ENCODE data around the gene EPHA5. TPM values are rescaled to one million over a fixed set of nuclear protein-coding genes. Genes with fewer than 3 reads are reported as not detected.
A peak's percentile ranks its signal among the peaks of the same experiment; 100 is the strongest.
"Not testable (repeated sequence)": the region's sequence is repeated elsewhere in the genome, so short reads cannot be mapped to it uniquely, and the experiment has no call there.

The EPHA5 gene
- total RNA-seq, 1 experiment from 2014 or later = 1.1 TPM

DNA sequence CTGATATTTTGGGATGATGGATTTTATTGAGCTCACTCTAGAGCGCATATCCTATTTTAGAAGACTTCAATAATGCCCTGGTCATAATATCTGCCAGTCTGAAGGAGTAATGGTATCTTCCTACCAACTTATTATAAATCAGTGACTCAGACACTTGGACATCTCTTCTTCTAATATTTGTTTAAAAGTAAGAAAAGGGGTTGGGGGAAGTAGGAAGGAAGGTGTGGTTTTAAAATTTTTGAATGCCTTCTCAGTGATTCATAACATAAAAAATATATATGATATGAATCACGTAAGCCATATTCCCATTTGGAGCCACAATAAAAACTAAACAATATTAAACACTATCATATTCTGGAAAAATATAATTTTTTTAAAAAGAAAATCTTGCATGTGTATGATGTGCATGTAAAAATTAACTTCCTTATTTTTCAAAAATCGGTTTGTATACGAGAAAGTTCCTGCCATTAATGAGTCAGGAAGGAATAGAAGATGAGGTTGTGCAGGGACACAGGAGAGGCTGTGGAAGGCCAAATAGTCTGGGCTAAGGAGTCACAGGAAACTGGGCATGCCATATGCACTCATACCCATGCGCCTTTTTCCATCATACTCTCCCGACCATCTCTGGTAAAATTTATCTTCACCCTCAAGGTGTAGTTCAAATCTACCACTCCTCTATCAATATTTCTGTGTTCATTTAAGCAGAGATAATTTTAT lies 286.5 kb downstream of the EPHA5 start:
- DNase-seq (ENCODE audit: low read depth) = peak; percentile 67

DNA sequence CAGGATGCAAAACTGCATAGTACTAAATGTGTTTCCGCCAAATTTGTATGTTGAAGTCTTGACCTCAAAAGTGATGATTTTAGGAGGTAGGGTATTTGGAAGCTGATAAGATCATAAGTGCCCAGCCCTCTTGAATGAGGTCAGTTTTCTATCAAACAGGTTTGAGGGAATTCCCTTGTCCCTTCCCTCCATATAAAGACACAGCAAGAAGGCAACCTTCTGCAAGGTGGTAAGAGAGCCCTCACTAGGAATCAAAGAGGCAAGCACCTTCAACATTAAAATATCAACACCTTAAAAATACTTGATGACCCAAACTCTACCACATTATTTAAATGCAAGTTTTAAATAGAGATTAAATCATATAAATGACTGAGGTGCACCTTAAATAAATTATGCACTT lies 288.6 kb downstream of the EPHA5 start:
- DNase-seq (ENCODE audit: low read depth) = no peak

DNA sequence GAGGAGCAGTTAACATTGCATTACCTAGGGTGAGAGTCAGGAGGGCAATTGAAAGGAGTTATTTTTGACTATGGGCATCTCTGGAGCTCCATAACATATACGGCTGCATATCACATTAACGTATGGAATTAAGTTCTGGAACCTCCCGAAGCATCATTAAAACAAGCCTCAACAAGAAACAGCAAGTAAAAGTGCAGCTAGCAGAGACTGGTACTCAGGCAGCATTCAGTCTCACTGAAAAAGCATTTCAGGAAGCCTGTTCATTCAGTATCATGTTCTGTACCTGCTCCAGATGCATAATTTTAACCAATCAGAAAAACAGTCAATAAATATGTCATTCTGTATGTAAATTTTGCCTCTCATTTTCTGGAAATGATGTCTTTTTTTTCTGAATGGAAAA lies 299.6 kb downstream of the EPHA5 start:
- DNase-seq (ENCODE audit: low read depth) = no peak

DNA sequence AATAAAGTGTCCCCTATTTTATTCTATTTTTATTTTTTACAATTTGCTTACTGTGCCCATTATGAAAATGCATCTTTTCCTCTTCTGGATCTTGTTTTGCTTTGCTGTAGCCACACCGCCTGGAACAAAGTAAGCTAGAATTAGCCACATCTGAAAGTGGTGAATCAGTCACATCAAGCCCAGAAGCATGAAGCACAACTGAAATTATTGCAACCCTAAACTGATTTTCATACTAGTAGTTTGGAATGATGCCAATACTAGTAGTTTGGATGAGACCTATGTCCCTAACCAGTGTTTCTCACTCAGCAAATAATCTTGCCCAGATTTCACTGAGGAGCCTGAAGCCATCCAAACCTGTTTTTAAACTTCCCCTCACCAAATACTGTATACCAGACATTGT lies 303.0 kb downstream of the EPHA5 start:
- peak; percentile 63 for DNase-seq (ENCODE audit: low read depth)

DNA sequence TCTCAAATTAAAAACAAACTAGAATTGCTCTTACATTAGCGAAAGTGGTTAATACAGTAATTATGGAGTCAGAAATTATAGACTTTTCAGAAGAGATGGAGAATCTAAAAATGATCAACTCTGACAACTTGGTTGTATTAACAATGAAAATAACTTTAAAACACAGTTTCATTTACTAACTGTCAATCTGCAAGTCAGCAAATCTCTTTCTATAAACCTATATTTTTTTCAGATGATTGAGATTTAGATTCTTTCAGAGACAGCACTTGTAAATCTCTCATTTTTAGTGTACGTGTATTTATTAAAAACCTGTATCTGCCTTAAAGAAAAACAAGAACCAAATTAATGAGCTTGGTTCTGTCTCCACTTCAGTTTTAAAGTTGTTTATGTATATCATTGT lies 311.4 kb downstream of the EPHA5 start:
- DNase-seq (ENCODE audit: low read depth) = no peak

DNA sequence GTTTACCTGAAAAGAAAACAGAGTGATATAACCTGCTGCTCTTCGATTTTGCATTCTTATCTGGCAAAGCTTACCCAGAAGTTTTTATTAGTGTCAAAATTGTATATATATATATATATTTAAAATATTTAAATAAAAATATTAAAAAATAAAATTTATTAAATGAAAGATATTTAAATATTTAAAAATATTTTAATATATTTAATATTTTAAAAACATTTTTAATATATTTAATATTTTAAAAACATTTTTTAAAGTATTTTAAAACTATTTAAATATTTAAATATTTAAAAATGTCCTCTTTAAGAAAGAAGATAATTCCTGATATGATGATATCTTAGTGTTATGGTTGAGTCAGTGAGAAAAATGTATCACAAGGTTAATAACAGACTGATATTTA lies 317.2 kb downstream of the EPHA5 start:
- no peak for DNase-seq (ENCODE audit: low read depth)

DNA sequence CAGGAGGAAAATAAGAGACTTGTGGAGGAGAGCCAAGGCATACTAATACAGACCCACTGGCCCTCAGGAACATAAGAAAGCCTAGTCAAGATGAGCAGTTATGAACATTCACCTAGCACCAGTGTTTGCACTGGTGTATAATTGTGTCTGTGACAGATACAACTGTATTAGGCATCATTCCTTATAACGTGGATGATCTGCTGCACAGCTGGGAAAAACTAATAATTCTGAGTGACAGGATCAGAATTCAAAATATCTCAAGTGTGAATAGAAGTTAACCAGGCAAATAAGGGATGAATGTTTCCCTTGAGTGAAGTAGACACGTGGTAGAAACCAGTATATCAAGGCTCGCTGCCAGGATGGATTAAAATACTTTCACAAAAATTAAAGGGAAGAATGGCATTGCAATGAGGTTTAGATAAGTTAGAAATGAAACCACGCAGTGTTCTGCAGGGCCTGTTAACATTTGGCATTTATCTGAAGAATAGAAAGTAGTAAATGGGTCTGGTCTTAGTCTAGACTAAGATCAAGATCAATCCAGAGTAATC lies 325.9 kb downstream of the EPHA5 start:
- peak; percentile 71 for DNase-seq (ENCODE audit: low read depth)

DNA sequence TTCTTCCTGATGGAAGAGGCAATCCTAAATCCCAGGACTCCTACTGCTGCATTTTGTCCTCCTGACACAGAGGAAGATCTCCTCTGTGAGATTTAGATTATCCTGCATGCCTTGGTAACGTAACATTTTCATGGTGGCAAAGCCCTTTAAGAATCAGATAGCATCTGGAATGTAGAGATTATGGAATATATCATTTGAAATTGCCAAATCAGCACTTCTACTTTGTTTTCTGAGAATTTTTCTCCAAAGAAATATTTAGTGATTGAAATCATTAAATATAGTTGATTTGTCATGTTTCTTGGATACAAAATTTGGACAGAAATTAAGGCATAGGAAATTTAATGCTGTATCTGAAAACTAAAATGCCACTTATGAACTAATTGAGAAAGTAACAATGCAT lies 326.9 kb downstream of the EPHA5 start:
- no peak for DNase-seq (ENCODE audit: low read depth)

DNA sequence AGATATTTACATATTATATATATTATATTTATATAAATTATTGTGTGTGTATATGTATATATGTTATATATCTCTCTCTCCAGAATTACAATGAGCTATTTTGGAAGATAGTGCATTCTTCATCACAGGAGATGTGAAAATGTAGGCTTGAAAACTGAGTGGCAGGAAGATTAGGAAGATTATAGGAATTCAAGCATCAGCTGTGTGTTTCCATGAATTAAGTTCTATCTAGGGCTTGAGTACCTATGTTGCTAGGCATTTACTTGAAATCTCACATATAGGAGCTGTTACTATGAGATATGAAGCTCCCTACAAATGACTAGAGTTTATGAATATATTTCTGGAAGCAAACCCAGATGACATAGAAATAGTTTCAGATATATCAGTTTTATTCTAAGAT lies 328.7 kb downstream of the EPHA5 start:
- no peak for DNase-seq (ENCODE audit: low read depth)

DNA sequence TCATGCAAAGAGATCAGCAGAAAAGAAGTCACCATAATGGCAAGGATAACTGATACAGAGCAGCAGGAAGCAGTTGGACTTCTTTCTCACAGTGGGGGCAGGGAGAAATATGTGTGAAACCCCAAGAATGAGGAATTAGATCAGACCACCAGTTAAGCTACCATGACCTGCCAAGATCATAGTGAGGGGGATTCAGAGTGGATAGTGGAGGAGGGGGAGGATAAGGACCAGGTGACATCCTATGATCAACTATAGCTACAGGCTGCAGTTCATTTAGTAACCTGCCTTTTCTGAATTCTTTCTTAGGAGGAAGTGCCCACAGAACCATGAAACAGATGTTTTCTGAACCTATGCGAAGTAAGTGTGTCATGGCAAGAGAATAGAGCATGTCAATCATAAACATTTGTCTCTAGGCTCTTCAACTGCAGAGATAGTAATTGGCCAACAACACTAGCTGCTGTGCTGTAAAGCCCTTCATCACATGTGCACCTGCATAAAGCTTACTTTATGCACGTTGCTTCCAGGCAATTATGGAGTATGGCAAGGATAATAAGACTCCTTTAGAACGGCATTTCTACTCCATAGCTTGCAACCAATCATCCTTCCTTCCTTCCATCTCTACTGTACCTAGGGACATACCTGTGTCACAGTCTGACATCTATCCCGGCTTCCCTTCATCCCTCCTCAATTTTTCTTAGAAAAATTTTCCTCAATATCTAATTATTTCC lies 329.7 kb downstream of the EPHA5 start:
- no peak for DNase-seq (ENCODE audit: low read depth)

DNA sequence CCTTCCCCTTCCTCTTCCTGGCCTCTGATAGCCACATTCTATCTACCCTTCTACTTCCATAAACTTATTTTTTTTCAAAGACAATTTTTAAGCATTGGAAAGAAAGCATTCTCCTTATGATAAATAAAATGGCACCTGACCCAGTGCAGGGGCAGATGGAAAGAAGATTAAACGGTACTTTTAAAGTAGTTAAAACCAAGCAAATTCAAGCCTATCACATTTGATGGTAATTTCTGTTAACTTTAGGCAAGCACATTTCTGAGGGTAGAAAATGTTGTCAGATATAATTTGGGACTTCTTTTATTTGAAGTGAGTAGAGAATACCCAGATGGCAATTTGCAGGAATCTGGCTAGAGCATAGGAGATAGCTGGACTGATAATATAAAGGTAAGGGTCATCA lies 332.9 kb downstream of the EPHA5 start:
- DNase-seq (ENCODE audit: low read depth) = no peak

DNA sequence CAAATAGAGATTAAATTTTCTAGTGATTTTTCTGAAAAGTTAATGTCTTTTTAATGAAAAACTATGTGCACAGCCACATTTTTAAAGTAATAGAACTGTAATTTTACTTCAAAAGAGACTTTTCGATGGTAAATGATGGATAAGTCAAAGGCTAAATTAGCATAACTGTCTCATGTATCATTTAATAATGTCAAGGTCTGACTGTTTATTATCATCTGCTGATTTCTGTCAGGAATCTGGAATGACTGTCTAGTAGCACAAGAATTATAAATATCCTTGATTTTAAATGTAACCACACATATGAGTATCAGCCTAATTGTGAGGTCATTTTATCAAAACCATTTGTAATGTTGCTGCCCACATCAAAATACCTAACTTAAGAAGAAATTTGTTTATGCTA lies 333.8 kb downstream of the EPHA5 start:
- DNase-seq (ENCODE audit: low read depth) = no peak

DNA sequence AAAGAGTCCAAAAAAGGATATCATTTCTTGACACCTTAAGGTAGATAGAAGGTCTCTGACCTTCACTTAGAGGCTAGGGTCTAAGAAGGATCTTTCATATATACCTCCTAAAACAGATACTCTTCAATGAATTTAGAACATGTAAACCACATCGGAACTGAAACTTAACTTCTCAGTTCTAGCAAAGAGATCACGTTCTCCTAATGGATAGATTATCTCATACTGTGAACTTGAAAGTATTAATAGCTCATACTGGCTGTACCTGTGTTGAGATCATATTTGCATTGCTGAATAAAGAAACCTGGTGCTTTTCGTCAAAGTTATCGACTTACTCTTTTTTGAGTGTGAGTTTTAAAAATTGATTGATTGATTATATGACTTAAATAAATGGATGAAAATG lies 353.8 kb downstream of the EPHA5 start:
- no peak for DNase-seq (ENCODE audit: low read depth)

DNA sequence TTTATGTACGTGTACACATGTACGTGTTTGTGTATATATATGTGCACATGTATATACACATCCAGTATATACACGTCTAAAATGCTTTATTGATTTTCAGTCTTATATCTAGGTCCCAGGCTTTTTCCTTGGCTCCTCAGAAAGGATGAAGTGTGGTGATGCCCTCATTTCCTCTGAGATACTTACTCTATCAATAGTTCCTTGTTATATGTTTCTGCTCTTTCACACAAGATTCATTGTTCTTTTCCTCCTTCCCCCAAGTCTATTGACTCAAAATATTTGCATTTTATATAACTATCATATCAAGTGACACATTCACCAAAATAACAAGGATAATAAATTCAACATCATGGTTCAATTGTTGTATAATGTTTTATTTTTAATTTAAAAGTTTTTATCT lies 359.2 kb downstream of the EPHA5 start:
- DNase-seq (ENCODE audit: low read depth) = no peak

DNA sequence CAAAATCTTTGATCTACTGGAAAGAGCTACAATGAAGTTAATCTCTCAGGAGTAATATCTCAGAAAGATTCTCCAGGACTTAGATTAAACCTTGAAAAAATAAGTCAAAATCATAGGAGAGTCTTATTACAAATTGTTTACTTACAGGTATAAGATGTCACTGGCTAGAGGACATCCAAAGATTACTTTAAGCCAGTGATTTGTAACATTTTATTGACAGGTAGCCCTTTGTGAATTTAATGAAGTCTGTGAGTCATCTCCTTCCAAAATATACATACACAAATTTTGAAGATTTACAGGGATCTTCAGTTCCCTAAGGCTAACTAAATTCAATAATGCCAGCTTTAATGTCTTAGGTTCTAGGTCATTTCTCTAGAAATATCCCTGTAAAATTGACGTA lies 359.7 kb downstream of the EPHA5 start:
- no peak for DNase-seq (ENCODE audit: low read depth)

DNA sequence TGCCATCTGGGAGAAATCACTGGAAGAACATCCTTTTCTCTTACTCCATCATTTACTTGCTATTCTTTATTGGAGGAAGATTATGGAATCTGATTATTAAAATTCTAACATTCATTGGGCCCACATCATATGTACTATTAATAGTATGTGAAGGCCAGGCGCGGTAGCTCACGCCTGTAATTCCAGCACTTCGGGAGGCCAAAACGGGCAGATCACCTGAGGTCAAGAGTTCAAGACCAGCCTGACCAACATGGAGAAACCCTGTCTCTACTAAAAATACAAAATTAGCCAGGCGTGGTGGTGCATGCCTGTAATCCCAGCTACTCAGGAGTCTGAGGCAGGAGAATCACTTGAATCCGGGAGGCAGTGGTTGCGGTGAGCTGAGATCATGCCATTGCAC lies 361.7 kb downstream of the EPHA5 start:
- not testable (repeated sequence) for DNase-seq (ENCODE audit: low read depth)

DNA sequence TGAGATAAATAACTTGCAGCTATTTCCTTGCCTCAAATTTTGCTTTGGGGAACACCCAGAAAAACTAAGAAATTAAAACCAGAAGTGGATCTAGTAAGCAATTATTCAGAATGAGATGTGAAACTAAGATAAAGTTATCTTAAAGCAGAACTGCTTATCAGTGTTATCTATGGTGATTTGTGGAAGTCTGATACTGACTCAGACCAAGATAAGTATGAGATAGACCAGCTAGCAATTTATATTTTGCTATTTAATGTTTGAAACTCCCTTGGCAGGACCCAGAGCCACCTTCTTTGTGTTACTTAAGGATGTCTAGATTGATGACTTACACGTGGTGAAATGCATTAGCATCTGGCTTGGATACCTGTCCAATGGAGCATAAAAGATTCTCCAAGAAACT lies 368.1 kb downstream of the EPHA5 start:
- DNase-seq (ENCODE audit: low read depth) = no peak

DNA sequence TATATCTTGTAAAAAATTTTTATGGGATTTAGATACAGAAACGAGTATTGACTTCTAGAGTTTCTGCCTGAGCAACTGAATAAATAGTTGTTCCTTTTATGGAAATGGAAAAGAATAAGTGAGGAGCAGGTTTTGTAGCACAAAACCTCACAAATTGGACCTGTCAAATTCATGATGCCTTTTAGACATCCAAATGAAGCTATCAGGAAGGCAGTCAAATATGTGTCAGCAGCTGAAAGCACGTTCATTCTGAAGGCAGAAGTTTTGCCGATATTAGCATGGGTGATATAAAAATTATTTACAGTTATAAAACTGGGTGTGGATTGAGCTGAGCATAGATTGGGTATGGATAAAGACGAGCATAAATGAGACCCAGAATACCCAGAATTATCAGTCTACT lies 374.0 kb downstream of the EPHA5 start:
- DNase-seq (ENCODE audit: low read depth) = no peak

DNA sequence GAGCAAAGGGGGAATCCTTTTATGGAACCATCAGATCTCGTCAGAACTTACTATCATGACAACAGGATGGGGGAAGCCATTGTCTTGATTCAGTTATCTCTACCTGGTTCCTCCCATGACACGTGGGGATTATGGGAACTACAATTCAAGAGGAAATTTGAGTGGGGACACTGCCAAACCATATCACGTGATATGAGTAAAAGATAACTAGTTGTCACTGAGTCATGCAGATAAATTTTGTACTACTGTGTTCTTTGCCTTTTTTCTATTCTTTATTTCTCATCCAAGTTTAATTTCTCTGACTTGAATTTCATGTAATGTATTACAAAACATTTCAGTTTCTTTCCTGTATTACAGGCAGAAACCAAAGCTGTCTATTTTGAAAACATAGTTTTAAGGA lies 383.2 kb downstream of the EPHA5 start:
- DNase-seq (ENCODE audit: low read depth) = peak; percentile 3

Data from LHCN-M2 (cell line).